Gastroesophageal sphincter (tissue), 3 donors: Measurements from ENCODE around the gene NLRP5.
"Not testable (repeated sequence)": the region's sequence is repeated elsewhere in the genome, so short reads cannot be mapped to it uniquely, and the experiment has no call there.

Experiments used
- CTCF ChIP-seq, 4 experiments: fragments of 200-600 bp in 2 of 4; fragments of 450-650 bp in 2 of 4; sonication (generic) in 1 of 4; IDR thresholded peaks; one replicate each; pipeline ENCODE4 v1.5.1; 2017 to 2019; ENCODE audit warnings: antibody characterized with exemption in 4 of 4, mild to moderate bottlenecking in 2 of 4, moderate library complexity in 2 of 4
- POLR2A ChIP-seq, 2 donors: fragments of 450-650 bp; IDR thresholded peaks; one replicate each; pipeline ENCODE4 v1.6.1; 2017; ENCODE audit warnings: antibody characterized with exemption in 2 of 2, mild to moderate bottlenecking in 2 of 2, moderate library complexity in 1 of 2

- not testable (repeated sequence) for TF ChIP-seq POLR2A, CTCF (IDR thresholded peaks at IDR 0.05)
These were observed 111.7 kb downstream of the NLRP5 start for GRCh38 chr19:56098237-56098636.
